Osteoblast (primary cell): ENCODE results near the gene C4A. TPM values are rescaled to one million over a fixed set of nuclear protein-coding genes. Genes with fewer than 3 reads are reported as not detected.

ENCODE experiments used
- DNase-seq: peaks from one replicate; pipeline ENCODE4 v3.0.0; 2011; ENCODE audit warnings: low spot score, mixed read lengths; ENCODE audit not compliant: insufficient read length; ENCODE audit errors: missing footprints
- H2AFZ ChIP-seq: 2 replicates; pipeline ENCODE4 v1.6.0; 2011; ENCODE audit warnings: mild to moderate bottlenecking, low read length
- H3K27ac ChIP-seq: 2 replicates; pipeline ENCODE4 v1.5.1; 2011; ENCODE audit warnings: mild to moderate bottlenecking, low read depth, low read length, moderate library complexity
- H3K27me3 ChIP-seq: 2 replicates; pipeline ENCODE4 v1.6.0; 2012; ENCODE audit warnings: mild to moderate bottlenecking, control low read depth, inconsistent platforms, low read length, moderate library complexity; ENCODE audit not compliant: insufficient read depth
- H3K36me3 ChIP-seq: 2 replicates; pipeline ENCODE4 v1.5.1; 2011; ENCODE audit warnings: mild to moderate bottlenecking, low read length, control low read depth, moderate library complexity; ENCODE audit not compliant: insufficient read depth
- H3K4me1 ChIP-seq: 2 replicates; pipeline ENCODE4 v1.5.1; 2011; ENCODE audit warnings: mild to moderate bottlenecking, low read length, control low read depth, moderate library complexity; ENCODE audit not compliant: insufficient read depth
- H3K4me2 ChIP-seq: 2 replicates; pipeline ENCODE4 v1.6.0; 2011; ENCODE audit warnings: mild to moderate bottlenecking, low read length; ENCODE audit not compliant: insufficient read depth
- H3K4me3 ChIP-seq: fragments of 200-600 bp; sonication (generic); 3 replicates; pipeline ENCODE4 v1.5.1; 2012; ENCODE audit warnings: mild to moderate bottlenecking, low read length, inconsistent platforms; ENCODE audit not compliant: insufficient read depth
- H3K79me2 ChIP-seq: 2 replicates; pipeline ENCODE4 v1.6.0; 2012; ENCODE audit warnings: mild to moderate bottlenecking, low read length, control low read depth, inconsistent platforms; ENCODE audit not compliant: insufficient read depth
- H3K9me3 ChIP-seq: 2 replicates; pipeline ENCODE4 v1.5.1; 2011; ENCODE audit warnings: low read depth, low read length, control low read depth
- H4K20me1 ChIP-seq: 2 replicates; pipeline ENCODE4 v1.6.0; 2012; ENCODE audit warnings: mild to moderate bottlenecking, low read length, control low read depth; ENCODE audit not compliant: insufficient read depth
- total RNA-seq: library from RNA; depleted of rRNA; stranded (reverse); fragments of >200 nt; gene quantifications from 2 replicates; pipeline ENCODE4 v1.2.3, GENCODE V29; 2012
- TF ChIP-seq, protein P1 (sequence below): IDR thresholded peaks from 2 replicates; pipeline ENCODE4 v1.5.1; 2011; ENCODE audit warnings: mild to moderate bottlenecking, low read depth, low read length, moderate library complexity; ENCODE audit errors: extremely low read depth

C4A gene
- total RNA-seq, 1 donor = 7.2 TPM

DNA sequence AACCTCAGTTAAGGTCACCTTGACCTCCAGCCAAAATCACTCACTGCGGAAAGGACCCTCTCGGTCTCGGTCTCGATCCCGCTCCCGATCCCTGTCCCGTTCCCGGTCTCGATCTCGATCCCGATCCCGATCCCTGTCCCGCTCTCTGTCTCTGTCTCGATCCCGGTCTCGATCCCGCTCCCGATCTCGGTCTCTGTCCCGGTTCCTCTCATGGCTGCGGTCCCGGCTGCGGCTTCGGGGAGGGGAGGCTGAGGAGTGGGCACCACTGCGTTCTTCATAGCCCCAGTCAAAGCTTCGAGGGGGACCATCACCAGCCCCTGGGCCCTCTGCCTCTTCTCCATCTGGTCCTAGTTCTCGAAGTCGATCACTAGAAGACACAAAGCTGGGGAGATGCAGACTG, 27.3 kb upstream of the C4A start:
- peaks cover 57% of the 10 kb centered on the region for H3K36me3 ChIP-seq
- DNase-seq = peak; percentile 64
- H3K27me3 ChIP-seq = no peaks in the 10 kb centered on the region
- peaks cover 28% of the 10 kb centered on the region for H3K79me2 ChIP-seq
- H4K20me1 ChIP-seq = no peaks in the 10 kb centered on the region
- no peak overlapping the region for H2AFZ ChIP-seq
- H3K4me2 ChIP-seq = no peak overlapping the region
- no peaks in the 10 kb centered on the region for H3K9me3 ChIP-seq
- H3K4me3 ChIP-seq = no peak overlapping the region
- TF ChIP-seq, protein P1, sequence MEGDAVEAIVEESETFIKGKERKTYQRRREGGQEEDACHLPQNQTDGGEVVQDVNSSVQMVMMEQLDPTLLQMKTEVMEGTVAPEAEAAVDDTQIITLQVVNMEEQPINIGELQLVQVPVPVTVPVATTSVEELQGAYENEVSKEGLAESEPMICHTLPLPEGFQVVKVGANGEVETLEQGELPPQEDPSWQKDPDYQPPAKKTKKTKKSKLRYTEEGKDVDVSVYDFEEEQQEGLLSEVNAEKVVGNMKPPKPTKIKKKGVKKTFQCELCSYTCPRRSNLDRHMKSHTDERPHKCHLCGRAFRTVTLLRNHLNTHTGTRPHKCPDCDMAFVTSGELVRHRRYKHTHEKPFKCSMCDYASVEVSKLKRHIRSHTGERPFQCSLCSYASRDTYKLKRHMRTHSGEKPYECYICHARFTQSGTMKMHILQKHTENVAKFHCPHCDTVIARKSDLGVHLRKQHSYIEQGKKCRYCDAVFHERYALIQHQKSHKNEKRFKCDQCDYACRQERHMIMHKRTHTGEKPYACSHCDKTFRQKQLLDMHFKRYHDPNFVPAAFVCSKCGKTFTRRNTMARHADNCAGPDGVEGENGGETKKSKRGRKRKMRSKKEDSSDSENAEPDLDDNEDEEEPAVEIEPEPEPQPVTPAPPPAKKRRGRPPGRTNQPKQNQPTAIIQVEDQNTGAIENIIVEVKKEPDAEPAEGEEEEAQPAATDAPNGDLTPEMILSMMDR = no peak
- H3K27ac ChIP-seq = no peak overlapping the region
- H3K4me1 ChIP-seq = peaks cover 14% of the 10 kb centered on the region

DNA sequence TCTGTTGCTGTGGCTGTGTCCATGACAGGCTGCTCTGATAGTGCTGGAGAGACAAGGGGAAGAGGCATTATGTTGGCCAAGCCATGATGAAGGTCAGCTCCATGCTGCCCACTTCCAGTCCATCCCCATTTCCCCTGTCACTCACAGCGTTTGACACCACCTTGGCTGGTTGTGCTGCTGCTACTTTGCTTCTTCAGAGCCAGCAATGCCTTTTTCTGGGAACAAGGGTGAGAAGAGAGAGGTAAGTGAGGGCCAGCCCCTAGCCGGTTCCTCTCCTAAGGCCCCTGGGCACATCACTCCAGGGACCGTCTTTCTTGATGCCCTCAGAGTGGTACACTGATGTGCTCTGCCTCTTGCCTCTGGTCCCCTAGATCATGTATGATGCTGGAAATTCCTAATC, 25.1 kb upstream of the C4A start:
- DNase-seq = peak; percentile 66
- H3K36me3 ChIP-seq = peaks cover 64% of the 10 kb centered on the region
- H3K9me3 ChIP-seq = no peaks in the 10 kb centered on the region
- H3K27me3 ChIP-seq = no peaks in the 10 kb centered on the region
- H3K27ac ChIP-seq = no peak overlapping the region
- H3K4me2 ChIP-seq = no peak overlapping the region
- peaks cover 49% of the 10 kb centered on the region for H3K79me2 ChIP-seq
- TF ChIP-seq, protein P1 = no peak
- no peak overlapping the region for H3K4me3 ChIP-seq
- no peak overlapping the region for H2AFZ ChIP-seq
- peaks cover 17% of the 10 kb centered on the region for H3K4me1 ChIP-seq
- H4K20me1 ChIP-seq = no peaks in the 10 kb centered on the region

DNA sequence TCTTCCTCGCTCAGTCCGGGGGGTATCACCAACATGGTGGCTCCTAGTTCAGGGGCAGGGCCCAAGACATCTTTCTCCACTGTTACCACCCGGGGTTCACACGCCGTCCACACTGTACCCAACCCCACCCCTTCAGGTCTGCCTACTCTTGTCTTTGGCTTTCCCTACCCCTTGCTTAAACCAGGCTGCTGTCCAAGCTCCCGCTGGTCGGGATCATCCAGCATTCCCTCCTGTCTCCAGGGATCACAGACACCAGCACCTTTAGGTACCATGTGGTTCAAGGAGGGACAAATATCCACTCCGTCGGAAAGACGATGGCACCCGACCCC, 23.5 kb upstream of the C4A start:
- Histone ChIP-seq H2AFZ (peak overlapping the region; percentile 98), H4K20me1 (no peaks in the 10 kb centered on the region), H3K36me3 (peaks cover 66% of the 10 kb centered on the region), H3K9me3 (no peaks in the 10 kb centered on the region), H3K4me3 (peak overlapping the region; percentile 100), H3K27ac (peak overlapping the region; percentile 93), H3K4me2 (peak overlapping the region; percentile 97), H3K4me1 (peaks cover 17% of the 10 kb centered on the region), H3K27me3 (no peaks in the 10 kb centered on the region), H3K79me2 (peaks cover 50% of the 10 kb centered on the region)
- peak; percentile 77 for DNase-seq
- TF ChIP-seq, protein P1 = no peak

DNA sequence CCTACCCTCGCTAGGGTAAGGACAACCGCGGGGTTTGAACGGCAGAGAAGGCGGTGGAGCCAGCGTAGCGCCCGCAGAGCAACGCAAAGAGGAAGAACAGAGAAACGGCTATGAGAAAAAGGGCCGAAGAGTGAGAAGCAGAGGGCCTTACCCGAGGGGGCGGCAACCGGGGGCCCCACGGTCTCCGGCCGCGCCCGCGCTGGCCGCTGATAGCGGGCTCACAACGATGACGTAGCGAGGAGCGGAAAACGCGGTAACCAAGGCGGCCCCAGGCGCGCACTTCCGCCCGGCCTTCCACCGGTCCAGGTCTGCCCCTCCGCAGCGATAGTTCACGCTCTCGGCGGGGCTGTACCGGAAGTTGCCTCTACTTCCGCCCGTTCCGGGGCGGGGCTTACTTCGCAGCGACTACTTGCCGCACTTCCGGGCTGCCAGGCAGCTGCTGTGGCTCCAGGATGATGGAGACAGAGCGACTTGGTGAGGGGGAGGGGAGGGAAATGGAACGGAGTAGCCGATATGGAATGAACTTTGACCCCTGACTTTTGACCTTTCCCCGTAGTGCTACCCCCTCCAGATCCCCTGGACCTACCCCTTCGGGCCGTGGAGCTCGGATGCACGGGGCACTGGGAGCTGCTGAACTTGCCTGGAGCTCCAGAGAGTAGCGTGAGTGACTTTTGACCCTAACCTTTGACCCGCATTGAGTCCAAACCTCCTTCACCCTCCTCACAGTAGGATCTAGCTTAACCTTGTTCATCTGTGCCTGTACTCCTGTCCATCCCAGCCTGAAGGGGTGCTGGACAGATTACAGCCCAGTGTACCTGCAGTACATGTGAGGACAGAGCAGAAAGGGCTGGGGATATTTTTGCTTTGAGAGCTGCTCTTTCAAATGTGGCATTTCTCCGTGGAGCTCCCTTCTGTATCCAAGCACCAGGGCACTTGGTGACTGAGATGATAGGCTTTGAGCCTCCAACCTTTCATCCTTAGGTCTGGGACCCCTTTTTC, 22.8 kb upstream of the C4A start, which contains the start of the genes NELFE and SKIC2:
Gene NELFE (minus strand): TSS at position 231 of the 999 bp plus-strand sequence. CDS start 525 bp downstream, outside the sequence.
Gene SKIC2 (plus strand): TSS at position 435 of the 999 bp plus-strand sequence. CDS start 18 bp downstream, at position 453.
- no peaks in the 10 kb centered on the region for H4K20me1 ChIP-seq
- TF ChIP-seq, protein P1 = no peak
- H2AFZ ChIP-seq = peak within 1 kb of the TSS; percentile 98
- H3K4me1 ChIP-seq = peaks cover 17% of the 10 kb centered on the region
- H3K4me2 ChIP-seq = peak within 1 kb of the TSS; percentile 97
- peak; percentile 100 for DNase-seq
- H3K36me3 ChIP-seq = peaks cover 66% of the 10 kb centered on the region
- H3K9me3 ChIP-seq = no peaks in the 10 kb centered on the region
- H3K27me3 ChIP-seq = no peaks in the 10 kb centered on the region
- peak within 1 kb of the TSS; percentile 93 for H3K27ac ChIP-seq
- H3K79me2 ChIP-seq = peaks cover 50% of the 10 kb centered on the region
- peak within 1 kb of the TSS; percentile 100 for H3K4me3 ChIP-seq
